NCI-H1417 treated with DMSO at 0.1 percent for 48 hours (cell line): ENCODE measurements around the gene ZNF787.
A peak's percentile ranks its signal among the peaks of the same experiment; 100 is the strongest.
"Not testable (repeated sequence)": the region's sequence is repeated elsewhere in the genome, so short reads cannot be mapped to it uniquely, and the experiment has no call there.

Experiments
- DNase-seq: peaks from one replicate; lab custom pipeline; 2025; lab: John Stamatoyannopoulos, UW

Gene ZNF787

GRCh38 chr19:56121180-56122167, at the start of gene ZNF787:
Gene ZNF787 (minus strand): TSS chr19:56121295. CDS start chr19:56103217, 18,078 bp downstream.
- peak; percentile 45 for DNase-seq

- no peak for DNase-seq
Measured at GRCh38 chr19:56170261-56170660, 49.2 kb upstream of the ZNF787 start.

- no peak for DNase-seq
Measured at GRCh38 chr19:56167064-56167578, 46.0 kb upstream of the ZNF787 start.

GRCh38 chr19:56163097-56163496, 42.0 kb upstream of the ZNF787 start:
- DNase-seq = no peak

GRCh38 chr19:56162258-56162657, 41.2 kb upstream of the ZNF787 start:
- no peak for DNase-seq

GRCh38 chr19:56161534-56161933, 40.4 kb upstream of the ZNF787 start:
- no peak for DNase-seq

- DNase-seq = no peak
Measured at GRCh38 chr19:56159622-56160271, 38.7 kb upstream of the ZNF787 start.

- DNase-seq = no peak
Measured at GRCh38 chr19:56159009-56159559, 38.0 kb upstream of the ZNF787 start.

GRCh38 chr19:56158170-56158757, 37.2 kb upstream of the ZNF787 start:
- DNase-seq = no peak

GRCh38 chr19:56156768-56157167, 35.7 kb upstream of the ZNF787 start:
- no peak for DNase-seq

GRCh38 chr19:56155124-56155687, 34.1 kb upstream of the ZNF787 start:
- no peak for DNase-seq

- no peak for DNase-seq
Measured at GRCh38 chr19:56153507-56153906, 32.4 kb upstream of the ZNF787 start.

- no peak for DNase-seq
Measured at GRCh38 chr19:56152644-56153043, 31.5 kb upstream of the ZNF787 start.

- no peak for DNase-seq
Measured at GRCh38 chr19:56150358-56150757, 29.3 kb upstream of the ZNF787 start.

GRCh38 chr19:56149656-56150038, 28.6 kb upstream of the ZNF787 start:
- no peak for DNase-seq

- DNase-seq = not testable (repeated sequence)
Measured at GRCh38 chr19:56148955-56149655, 28.0 kb upstream of the ZNF787 start.

- no peak for DNase-seq
Measured at GRCh38 chr19:56148096-56148495, 27.0 kb upstream of the ZNF787 start.

GRCh38 chr19:56147307-56147706, 26.2 kb upstream of the ZNF787 start:
- DNase-seq = no peak

- DNase-seq = no peak
Measured at GRCh38 chr19:56146904-56147303, 25.8 kb upstream of the ZNF787 start.

- no peak for DNase-seq
Measured at GRCh38 chr19:56145698-56146097, 24.6 kb upstream of the ZNF787 start.

GRCh38 chr19:56144831-56145230, 23.7 kb upstream of the ZNF787 start:
- no peak for DNase-seq
